Upper lobe of right lung (tissue), 1 donor: ENCODE results near the gene BTBD18. TPM values are rescaled to one million over a fixed set of nuclear protein-coding genes. Genes with fewer than 3 reads are reported as not detected.

Experiments used
- ATAC-seq: fragments of 200-7000 bp; cut with Tn5 transposase; one replicate; pipeline ENCODE4 v1.9.1; 2020; ENCODE audit warnings: mild to moderate bottlenecking, moderate library complexity
- DNase-seq: peaks from one replicate; pipeline ENCODE4 v3.0.0-alpha.2; 2020
- H3K27ac ChIP-seq: fragments of 200-600 bp; one replicate; pipeline ENCODE4 v1.8.0; 2022
- H3K27me3 ChIP-seq: fragments of 200-600 bp; one replicate; pipeline ENCODE4 v1.8.0; 2022; ENCODE audit warnings: mild to moderate bottlenecking
- H3K36me3 ChIP-seq: fragments of 200-600 bp; one replicate; pipeline ENCODE4 v1.8.0; 2022
- H3K4me1 ChIP-seq: fragments of 200-600 bp; one replicate; pipeline ENCODE4 v1.8.0; 2022
- H3K4me3 ChIP-seq: fragments of 200-600 bp; one replicate; pipeline ENCODE4 v1.8.0; 2022; ENCODE audit warnings: mild to moderate bottlenecking
- H3K9me3 ChIP-seq: fragments of 200-600 bp; one replicate; pipeline ENCODE4 v1.8.0; 2022
- intact Hi-C: fragments of 100-400 bp; cut with DNase I; formaldehyde crosslinking; loops from one replicate; pipeline ENCODE4 v1.11.0; 2022
- total RNA-seq: library from RNA; stranded (reverse); fragmentation: NEBNext Ultra II Directional; extraction: Animal tissue kit (Norgen Biotek cat#: 25700); gene quantifications from one replicate; pipeline ENCODE4 v1.2.1, GENCODE V29; 2021
- TF ChIP-seq, protein P1 (sequence below): fragments of 200-600 bp; IDR thresholded peaks from one replicate; pipeline ENCODE4 v1.8.0; 2022; ENCODE audit warnings: antibody characterized with exemption
- donor health status: DM: no; HTN: yes; CAD: no; lungs with severe emphysema.

BTBD18 gene
- total RNA-seq, 1 donor from 2014 or later: not detected

DNA sequence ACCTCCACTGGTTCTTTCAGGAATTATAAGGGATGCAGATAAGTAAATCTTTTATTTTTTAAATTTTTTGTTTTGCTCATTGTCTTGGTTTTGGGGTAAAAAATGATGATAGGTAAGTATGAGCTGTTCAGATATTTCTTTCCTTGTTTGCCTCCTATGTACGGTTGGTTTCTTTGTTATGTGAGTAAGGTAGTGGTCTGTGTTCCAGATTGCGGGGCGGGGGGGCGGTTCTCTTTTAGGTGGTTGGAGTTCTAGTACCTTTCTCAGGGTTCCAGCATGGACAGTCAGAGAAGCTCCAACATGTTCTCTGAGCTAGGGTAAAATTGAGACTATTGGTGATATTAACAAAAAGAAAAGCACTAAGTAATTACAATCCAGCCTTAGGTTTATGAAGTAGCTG, 12.4 kb upstream of the BTBD18 start:
- H3K27ac ChIP-seq: peak overlapping the region; percentile 85

DNA sequence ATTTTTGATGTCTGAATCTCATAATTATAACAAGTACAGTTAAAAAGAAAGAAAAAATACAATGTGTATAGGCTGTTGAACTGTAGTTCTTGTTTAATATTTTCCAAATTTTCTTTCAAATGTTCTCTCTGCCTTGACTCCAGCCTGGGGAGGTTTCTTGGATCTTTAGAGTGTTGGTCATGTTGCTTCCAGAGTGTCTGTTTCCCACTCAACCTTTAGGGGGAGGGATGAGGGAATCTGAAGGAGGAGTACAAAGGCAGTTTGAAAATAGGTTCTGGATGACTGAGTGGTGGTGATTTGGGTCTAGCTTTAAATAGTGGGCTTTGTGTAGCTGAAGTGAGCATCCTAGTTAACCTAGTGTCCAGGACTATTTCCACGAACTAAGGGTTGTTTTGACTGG, 11.9 kb upstream of the BTBD18 start:
- Histone ChIP-seq H3K27ac (peak overlapping the region; percentile 85), H3K36me3 (no peaks in the 10 kb centered on the region), H3K27me3 (no peaks in the 10 kb centered on the region), H3K4me3 (peak overlapping the region; percentile 57), H3K9me3 (no peaks in the 10 kb centered on the region), H3K4me1 (peaks cover 25% of the 10 kb centered on the region)
- peak; percentile 24 for ATAC-seq
- intact Hi-C loops: loop anchor here (5.0 kb wide), 1 partner anchor 34 kb away; no protein-coding TSS in a partner anchor
- TF ChIP-seq, protein P1, sequence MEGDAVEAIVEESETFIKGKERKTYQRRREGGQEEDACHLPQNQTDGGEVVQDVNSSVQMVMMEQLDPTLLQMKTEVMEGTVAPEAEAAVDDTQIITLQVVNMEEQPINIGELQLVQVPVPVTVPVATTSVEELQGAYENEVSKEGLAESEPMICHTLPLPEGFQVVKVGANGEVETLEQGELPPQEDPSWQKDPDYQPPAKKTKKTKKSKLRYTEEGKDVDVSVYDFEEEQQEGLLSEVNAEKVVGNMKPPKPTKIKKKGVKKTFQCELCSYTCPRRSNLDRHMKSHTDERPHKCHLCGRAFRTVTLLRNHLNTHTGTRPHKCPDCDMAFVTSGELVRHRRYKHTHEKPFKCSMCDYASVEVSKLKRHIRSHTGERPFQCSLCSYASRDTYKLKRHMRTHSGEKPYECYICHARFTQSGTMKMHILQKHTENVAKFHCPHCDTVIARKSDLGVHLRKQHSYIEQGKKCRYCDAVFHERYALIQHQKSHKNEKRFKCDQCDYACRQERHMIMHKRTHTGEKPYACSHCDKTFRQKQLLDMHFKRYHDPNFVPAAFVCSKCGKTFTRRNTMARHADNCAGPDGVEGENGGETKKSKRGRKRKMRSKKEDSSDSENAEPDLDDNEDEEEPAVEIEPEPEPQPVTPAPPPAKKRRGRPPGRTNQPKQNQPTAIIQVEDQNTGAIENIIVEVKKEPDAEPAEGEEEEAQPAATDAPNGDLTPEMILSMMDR: peak; percentile 35
- DNase-seq: no peak

More for the DNA sequence above, 12.4 kb upstream of the BTBD18 start:
- no peak for DNase-seq
- Histone ChIP-seq H3K4me3 (peak overlapping the region; percentile 57), H3K27me3 (no peaks in the 10 kb centered on the region), H3K36me3 (no peaks in the 10 kb centered on the region), H3K9me3 (no peaks in the 10 kb centered on the region), H3K4me1 (peaks cover 26% of the 10 kb centered on the region)
- no peak for ATAC-seq
- TF ChIP-seq, protein P1: no peak
- intact Hi-C loops: loop anchor here (5.0 kb wide), 1 partner anchor 33 kb away; no protein-coding TSS in a partner anchor

DNA sequence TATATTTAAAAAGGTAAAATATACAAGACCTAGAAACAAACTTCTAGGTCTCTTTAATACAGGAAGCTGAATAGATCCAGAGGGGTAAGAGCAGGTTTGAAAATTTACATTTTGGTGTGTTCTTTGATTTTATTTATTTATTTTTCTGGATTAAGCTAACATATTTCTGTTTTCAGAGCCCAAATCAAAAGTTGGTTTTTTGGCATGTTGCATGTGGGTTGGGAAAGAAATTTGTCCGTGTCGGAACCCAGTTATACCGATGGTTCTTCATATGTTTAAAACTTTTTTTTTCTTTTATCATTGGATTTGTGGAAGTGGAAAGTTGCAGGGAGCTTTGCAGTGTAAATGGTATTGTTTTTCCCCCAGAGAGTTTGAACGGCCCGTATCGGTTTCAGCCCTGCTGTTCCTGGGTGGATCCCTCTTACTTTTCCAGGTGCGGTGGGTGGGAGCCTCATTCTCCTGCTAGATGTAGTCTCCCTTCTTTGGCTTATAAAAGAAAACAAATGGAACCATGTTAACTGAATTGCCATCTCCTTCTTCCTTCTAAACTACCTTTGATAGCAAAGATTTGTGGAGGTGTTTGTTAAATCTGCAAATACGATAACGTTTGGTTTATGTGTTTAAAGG, 10.7 kb upstream of the BTBD18 start:
- H3K4me3 ChIP-seq: peak overlapping the region; percentile 57
- TF ChIP-seq, protein P1: no peak
- H3K9me3 ChIP-seq: no peaks in the 10 kb centered on the region
- intact Hi-C loops: loop anchor here (5.0 kb wide), 1 partner anchor 35 kb away; no protein-coding TSS in a partner anchor
- DNase-seq (no peak), ATAC-seq (peak; percentile 49)
- H3K4me1 ChIP-seq: peaks cover 25% of the 10 kb centered on the region
- H3K36me3 ChIP-seq: no peaks in the 10 kb centered on the region
- no peaks in the 10 kb centered on the region for H3K27me3 ChIP-seq
- peak overlapping the region; percentile 85 for H3K27ac ChIP-seq

DNA sequence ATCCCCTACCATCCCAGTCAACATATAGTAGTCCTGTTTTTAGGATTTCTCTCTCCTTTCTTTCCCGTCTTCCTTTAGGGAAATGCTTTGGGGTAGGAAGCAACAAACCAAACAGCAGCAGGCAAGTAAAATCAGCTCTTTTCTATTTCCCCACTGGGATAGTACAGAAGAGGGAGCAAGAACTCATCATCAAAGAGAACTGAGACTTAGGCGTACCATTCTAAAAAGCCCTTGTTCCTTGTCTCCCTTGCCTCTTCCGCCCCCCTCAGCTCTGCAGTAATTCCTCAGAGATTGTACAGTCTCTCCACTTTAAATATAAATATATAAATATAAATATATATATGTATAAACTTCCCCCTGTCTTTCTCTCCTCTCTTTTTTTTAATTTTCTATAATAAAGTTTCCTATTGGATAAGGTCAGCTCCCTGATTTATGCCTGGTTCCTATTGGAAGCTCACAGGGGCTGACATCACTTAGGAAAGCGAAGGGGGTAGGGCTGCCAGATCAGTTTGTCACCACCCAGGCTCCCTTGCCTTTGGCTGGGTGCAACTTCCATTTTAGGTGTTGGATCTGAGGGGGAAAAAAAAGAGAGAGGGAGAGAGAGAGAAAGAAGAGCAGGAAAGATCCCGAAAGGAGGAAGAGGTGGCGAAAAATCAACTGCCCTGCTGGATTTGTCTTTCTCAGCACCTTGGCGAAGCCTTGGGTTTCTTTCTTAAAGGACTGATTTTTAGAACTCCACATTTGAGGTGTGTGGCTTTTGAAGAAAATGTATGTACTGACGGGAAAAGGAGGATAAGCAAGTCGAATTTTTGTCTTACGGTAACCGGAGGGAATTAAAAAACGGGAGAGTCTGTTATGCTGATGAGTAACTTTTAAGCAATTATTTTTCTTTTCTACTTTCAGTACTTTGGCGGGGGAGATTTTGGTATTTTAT, 9.9 kb upstream of the BTBD18 start, which contains the start of gene CTNND1:
Gene CTNND1 (plus strand): TSS at position 502 of the 934 bp plus-strand sequence. CDS start 29,677 bp downstream, outside the sequence.
- peak; percentile 100 for ATAC-seq
- TF ChIP-seq, protein P1: no peak
- H3K4me3 ChIP-seq: peak within 1 kb of the TSS; percentile 57

DNA sequence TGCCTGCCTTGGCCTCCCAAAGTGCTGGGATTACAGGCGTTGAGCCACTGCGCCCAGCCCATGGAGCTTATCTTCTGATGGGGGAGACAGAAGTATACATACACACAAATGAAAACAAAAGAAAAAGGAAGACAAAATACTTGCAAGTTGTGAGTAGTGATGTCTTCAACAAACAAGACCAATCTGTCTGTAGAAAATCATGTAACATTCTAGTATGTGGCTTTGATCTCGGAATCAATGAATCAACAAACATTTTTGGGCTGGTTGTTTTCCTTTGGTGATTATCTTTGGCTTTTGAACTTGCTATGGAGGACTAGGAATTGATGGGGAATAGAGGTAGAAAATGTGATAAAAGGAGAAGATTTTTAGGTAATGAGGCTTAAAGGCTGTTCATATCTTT, 6.6 kb upstream of the BTBD18 start:
- Histone ChIP-seq H3K27me3 (no peaks in the 10 kb centered on the region), H3K36me3 (no peaks in the 10 kb centered on the region), H3K9me3 (no peaks in the 10 kb centered on the region), H3K27ac (no peak overlapping the region), H3K4me1 (no peaks in the 10 kb centered on the region), H3K4me3 (no peak overlapping the region)
- no peak for ATAC-seq
- DNase-seq: no peak
- TF ChIP-seq, protein P1: no peak
- intact Hi-C loops: no loop called here

More for the DNA sequence above, 9.9 kb upstream of the BTBD18 start, which contains the start of gene CTNND1:
- peak within 1 kb of the TSS; percentile 85 for H3K27ac ChIP-seq
- no peaks in the 10 kb centered on the region for H3K27me3 ChIP-seq
- no peaks in the 10 kb centered on the region for H3K9me3 ChIP-seq
- DNase-seq: peak; percentile 82
- H3K4me1 ChIP-seq: peaks cover 24% of the 10 kb centered on the region
- intact Hi-C loops: loop anchor here (5.0 kb wide), 1 partner anchor 36 kb away; no protein-coding TSS in a partner anchor
- no peaks in the 10 kb centered on the region for H3K36me3 ChIP-seq
